Keratinocyte (primary cell): Measurements from ENCODE around the gene APRT. TPM values are rescaled to one million over a fixed set of nuclear protein-coding genes. Genes with fewer than 3 reads are reported as not detected.

Experiments
- DNase-seq: peaks from one replicate; pipeline ENCODE4 v3.0.0-alpha.2; 2011; ENCODE audit warnings: low read depth, missing footprints, low spot score
- FAIRE-seq: peaks from 2 replicates; lab custom pipeline; 2011; peaks lifted over from hg19 to GRCh38; lab: Jason Lieb, UNC
- H2AFZ ChIP-seq: 2 replicates; pipeline ENCODE4 v1.6.0; 2012; ENCODE audit warnings: low read length, control low read depth, inconsistent platforms; ENCODE audit not compliant: control insufficient read depth
- H3K27ac ChIP-seq: 2 replicates; pipeline ENCODE4 v1.5.1; 2011; ENCODE audit warnings: low read length; ENCODE audit not compliant: control insufficient read depth, insufficient read depth
- H3K27me3 ChIP-seq: 3 replicates; pipeline ENCODE4 v1.6.0; 2011; ENCODE audit warnings: low read length; ENCODE audit not compliant: control insufficient read depth, insufficient read depth; ENCODE audit errors: extremely low read depth
- H3K36me3 ChIP-seq, 2 experiments: 2 replicates in 1 of 2; 3 replicates in 1 of 2; pipeline ENCODE4 v1.5.1; 2011; ENCODE audit warnings: low read length in 2 of 2, mild to moderate bottlenecking in 1 of 2; ENCODE audit not compliant: control insufficient read depth in 2 of 2, insufficient read depth in 2 of 2; ENCODE audit errors: extremely low read depth in 1 of 2
- H3K4me1 ChIP-seq: 3 replicates; pipeline ENCODE4 v1.5.1; 2011; ENCODE audit warnings: low read length; ENCODE audit not compliant: control insufficient read depth, insufficient read depth; ENCODE audit errors: extremely low read depth
- H3K4me2 ChIP-seq: 3 replicates; pipeline ENCODE4 v1.6.0; 2011; ENCODE audit warnings: low read depth, low read length; ENCODE audit not compliant: control insufficient read depth, insufficient read depth; ENCODE audit errors: extremely low read depth
- H3K4me3 ChIP-seq, 3 experiments: fragments of 200-600 bp in 1 of 3; sonication (generic) in 1 of 3; 2 replicates in 2 of 3; 3 replicates in 1 of 3; pipeline ENCODE4 v1.5.1; 2011 to 2016; ENCODE audit warnings: low read length in 3 of 3, mild to moderate bottlenecking in 3 of 3, control low read depth in 2 of 3, inconsistent platforms in 1 of 3, low read depth in 1 of 3, mixed read lengths in 1 of 3, mixed run types in 1 of 3, moderate library complexity in 1 of 3; ENCODE audit not compliant: control insufficient read depth in 2 of 3, insufficient read depth in 2 of 3; ENCODE audit errors: extremely low read depth in 1 of 3
- H3K79me2 ChIP-seq: 2 replicates; pipeline ENCODE4 v1.6.0; 2012; ENCODE audit warnings: low read length; ENCODE audit not compliant: control insufficient read depth, insufficient read depth
- H3K9ac ChIP-seq: 3 replicates; pipeline ENCODE4 v1.6.0; 2011; ENCODE audit warnings: low read length; ENCODE audit not compliant: control insufficient read depth, insufficient read depth; ENCODE audit errors: extremely low read depth
- H3K9me1 ChIP-seq: 3 replicates; pipeline ENCODE4 v1.6.0; 2011; ENCODE audit warnings: low read length; ENCODE audit not compliant: control insufficient read depth, insufficient read depth; ENCODE audit errors: extremely low read depth
- H3K9me3 ChIP-seq: 2 replicates; pipeline ENCODE4 v1.5.1; 2012; ENCODE audit warnings: low read depth, low read length; ENCODE audit not compliant: control insufficient read depth
- H4K20me1 ChIP-seq: 3 replicates; pipeline ENCODE4 v1.6.0; 2011; ENCODE audit warnings: low read length; ENCODE audit not compliant: control insufficient read depth, insufficient read depth; ENCODE audit errors: extremely low read depth
- CTCF ChIP-seq, 3 experiments: IDR thresholded peaks in 1 of 3; conservative IDR thresholded peaks in 1 of 3; optimal IDR thresholded peaks in 1 of 3; 2 replicates in 2 of 3; 3 replicates in 1 of 3; pipeline versions ENCODE3 to v1.5.1; 2011; ENCODE audit warnings: low read length in 3 of 3, mild to moderate bottlenecking in 3 of 3, moderate library complexity in 2 of 3, control low read depth in 1 of 3, inconsistent platforms in 1 of 3; ENCODE audit not compliant: insufficient read depth in 2 of 3; ENCODE audit errors: extremely low read depth in 1 of 3
- EZH2 ChIP-seq: IDR thresholded peaks from one replicate; pipeline ENCODE4 v1.6.1; 2012; ENCODE audit warnings: inconsistent platforms, mild to moderate bottlenecking, low read length, moderate library complexity
- dilution Hi-C: fragments of 300-500 bp; cut with MboI; formaldehyde crosslinking; loops from one replicate; pipeline ENCODE4 v1.7.0; 2020; ENCODE audit warnings: low sequenced_read_pairs; ENCODE audit not compliant: extremely low pct_ligation_motif_present
- polyA plus RNA-seq, 5 experiments: library from polyadenylated mRNA; depleted of rRNA in 3 of 5; stranded (reverse) in 3 of 5; stranded (forward) in 1 of 5; unstranded in 1 of 5; fragments of >200 nt; gene quantifications; 1 replicate in 1 of 5; 2 replicates in 3 of 5; 3 replicates in 1 of 5; pipeline versions ENCODE4 v1.2.1 to v1.2.3, GENCODE V29; 2011 to 2012; ENCODE audit warnings: missing spikeins in 2 of 5, low read depth in 1 of 5, low replicate concordance in 1 of 5

The APRT gene
- polyA plus RNA-seq, 1 donor (not counting 4 experiments of a cell fraction or from before 2014, with no cell fraction given) = 106 TPM

GRCh38 chr16:88854306-88855111 lies 42.8 kb upstream of the APRT start:
- H3K4me1 ChIP-seq = peaks cover 5% of the 10 kb centered on the region
- no peaks in the 10 kb centered on the region for H4K20me1 ChIP-seq
- peaks cover 6% of the 10 kb centered on the region in 2 experiments for H3K36me3 ChIP-seq
- H3K4me2 ChIP-seq = no peak overlapping the region
- H3K79me2 ChIP-seq = peaks cover 5% of the 10 kb centered on the region
- H3K27me3 ChIP-seq = no peaks in the 10 kb centered on the region
- H3K27ac ChIP-seq = no peak overlapping the region
- H3K9me1 ChIP-seq = no peaks in the 10 kb centered on the region
- H3K4me3 ChIP-seq = no peak overlapping the region
- no peak for TF ChIP-seq EZH2
- no peak for TF ChIP-seq CTCF (optimal IDR thresholded peaks at IDR 0.05 in 1 of 3, IDR thresholded peaks at IDR 0.05 in 1 of 3, conservative IDR thresholded peaks at IDR 0.05 in 1 of 3; ENCODE audit: extremely low read depth in 1 of 3, insufficient read depth in 2 of 3, low read length in 3 of 3)
- no peak overlapping the region for H2AFZ ChIP-seq
- no peak overlapping the region for H3K9ac ChIP-seq
- FAIRE-seq (no peak), DNase-seq (no peak)
- dilution Hi-C loops = no loop called here
- H3K9me3 ChIP-seq = no peaks in the 10 kb centered on the region

GRCh38 chr16:88853325-88853941 lies 41.7 kb upstream of the APRT start:
- no peaks in the 10 kb centered on the region for H3K9me1 ChIP-seq
- no peak overlapping the region for H3K27ac ChIP-seq
- H3K4me1 ChIP-seq = peaks cover 5% of the 10 kb centered on the region
- H3K4me3 ChIP-seq = no peak overlapping the region
- no peaks in the 10 kb centered on the region for H3K27me3 ChIP-seq
- H3K4me2 ChIP-seq = no peak overlapping the region
- H3K79me2 ChIP-seq = peaks cover 5% of the 10 kb centered on the region
- no peaks in the 10 kb centered on the region for H4K20me1 ChIP-seq
- no peaks in the 10 kb centered on the region for H3K9me3 ChIP-seq
- FAIRE-seq = no peak
- H3K9ac ChIP-seq = no peak overlapping the region
- dilution Hi-C loops = no loop called here
- TF ChIP-seq EZH2 (no peak), CTCF (optimal IDR thresholded peaks at IDR 0.05 in 1 of 3, IDR thresholded peaks at IDR 0.05 in 1 of 3, conservative IDR thresholded peaks at IDR 0.05 in 1 of 3; ENCODE audit: extremely low read depth in 1 of 3, insufficient read depth in 2 of 3, low read length in 3 of 3) (no peak)
- H3K36me3 ChIP-seq = peaks cover 4 to 6% of the 10 kb centered on the region in 2 experiments
- H2AFZ ChIP-seq = no peak overlapping the region
- no peak for DNase-seq
